OCI-LY1 (cell line): Measurements from ENCODE around the gene DNAJC11.
"Not testable (repeated sequence)": the region's sequence is repeated elsewhere in the genome, so short reads cannot be mapped to it uniquely, and the experiment has no call there.

ENCODE experiments used
- H2AFZ ChIP-seq: fragments of 200-600 bp; sonication (generic), shearing (Covaris generic); 2 replicates; pipeline ENCODE4 v1.6.0; 2014; ENCODE audit warnings: antibody characterized with exemption, mild to moderate bottlenecking, low read length
- H3F3A ChIP-seq: fragments of 200-600 bp; sonication (generic), shearing (Covaris generic); 2 replicates; pipeline ENCODE4 v1.6.0; 2014; ENCODE audit warnings: mild to moderate bottlenecking, antibody characterized with exemption, low read length, moderate library complexity; ENCODE audit not compliant: insufficient read depth
- H3K27ac ChIP-seq: fragments of 200-600 bp; sonication (generic); 2 replicates; pipeline ENCODE4 v1.5.1; 2014; ENCODE audit warnings: low read length, mixed run types, mild to moderate bottlenecking, low read depth; ENCODE audit not compliant: poor library complexity, severe bottlenecking
- H3K27me3 ChIP-seq: fragments of 200-600 bp; sonication (generic); 2 replicates; pipeline ENCODE4 v1.6.0; 2014; ENCODE audit warnings: antibody characterized with exemption, mild to moderate bottlenecking, low read length, moderate library complexity; ENCODE audit not compliant: insufficient read depth
- H3K36me3 ChIP-seq: fragments of 200-600 bp; sonication (generic); 2 replicates; pipeline ENCODE4 v1.6.1; 2014; ENCODE audit warnings: mild to moderate bottlenecking, antibody characterized with exemption, low read length, moderate library complexity, mixed read lengths; ENCODE audit not compliant: insufficient read depth
- H3K4me1 ChIP-seq: fragments of 200-600 bp; sonication (generic); 2 replicates; pipeline ENCODE4 v1.5.1; 2014; ENCODE audit warnings: mild to moderate bottlenecking, low read length, moderate library complexity; ENCODE audit not compliant: insufficient read depth, severe bottlenecking
- H3K4me2 ChIP-seq: fragments of 200-600 bp; sonication (generic), shearing (Covaris generic); 2 replicates; pipeline ENCODE4 v1.6.1; 2014; ENCODE audit warnings: low read length
- H3K4me3 ChIP-seq: fragments of 200-600 bp; sonication (generic); 2 replicates; pipeline ENCODE4 v1.5.1; 2014; ENCODE audit warnings: low read length, low read depth, mild to moderate bottlenecking, mixed read lengths; ENCODE audit not compliant: poor library complexity, severe bottlenecking
- H3K79me2 ChIP-seq: fragments of 200-600 bp; shearing (Covaris generic); 2 replicates; pipeline ENCODE4 v1.6.1; 2016; ENCODE audit warnings: mixed run types, low read length, mixed read lengths; ENCODE audit not compliant: insufficient read depth
- H3K9ac ChIP-seq: fragments of 200-600 bp; sonication (generic), shearing (Covaris generic); 2 replicates; pipeline ENCODE4 v1.6.1; 2014; ENCODE audit warnings: mild to moderate bottlenecking, low read length, mixed read lengths
- H3K9me2 ChIP-seq: fragments of 200-600 bp; sonication (generic), shearing (Covaris generic); 2 replicates; pipeline ENCODE4 v1.6.1; 2014; ENCODE audit warnings: low read depth, mild to moderate bottlenecking, low read length, mixed read lengths
- H3K9me3 ChIP-seq: fragments of 200-600 bp; shearing (Covaris generic); 2 replicates; pipeline ENCODE4 v1.6.1; 2014; ENCODE audit warnings: low read length, mixed read lengths
- H4K20me1 ChIP-seq: fragments of 200-600 bp; sonication (generic), shearing (Covaris generic); 2 replicates; pipeline ENCODE4 v1.6.0; 2016; ENCODE audit warnings: mild to moderate bottlenecking, low read length; ENCODE audit not compliant: insufficient read depth
- EZH2 ChIP-seq: fragments of 200-600 bp; sonication (generic), shearing (Covaris generic); IDR thresholded peaks from 2 replicates; pipeline ENCODE4 v1.8.0; 2017; ENCODE audit warnings: borderline replicate concordance, mixed run types, mild to moderate bottlenecking, antibody characterized with exemption, low read length, moderate library complexity, mixed read lengths
- TF ChIP-seq, protein P1 (sequence below): fragments of 200-600 bp; sonication (generic), shearing (Covaris generic); IDR thresholded peaks from 2 replicates; pipeline ENCODE4 v1.5.1; 2017; ENCODE audit warnings: mild to moderate bottlenecking, antibody characterized with exemption, low read length, moderate library complexity, mixed read lengths

DNAJC11 gene

DNA sequence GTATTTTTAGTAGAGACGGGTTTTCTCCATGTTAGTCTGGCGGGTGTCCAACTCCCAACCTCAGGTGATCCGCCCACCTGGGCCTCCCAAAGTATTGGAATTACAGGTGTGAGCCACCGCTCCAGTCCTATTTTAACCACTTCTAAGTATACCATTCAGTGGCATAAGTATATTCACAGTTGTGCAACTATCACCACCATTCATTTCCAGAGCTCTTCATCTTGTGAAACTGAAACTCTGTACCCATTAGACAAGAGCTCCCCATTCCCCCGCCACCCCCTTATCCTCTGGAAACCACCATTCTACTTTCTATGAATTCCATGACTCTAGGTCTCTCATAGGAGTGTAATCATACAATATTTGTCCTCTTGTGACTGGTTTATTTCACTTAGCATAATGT, 43.5 kb upstream of the DNAJC11 start:
- Histone ChIP-seq H3F3A (no peaks in the 10 kb centered on the region), H3K9ac (no peak overlapping the region), H3K27ac (no peak overlapping the region), H3K4me3 (no peak overlapping the region), H3K79me2 (no peaks in the 10 kb centered on the region), H4K20me1 (no peaks in the 10 kb centered on the region), H3K4me1 (peaks cover 12% of the 10 kb centered on the region), H2AFZ (no peak overlapping the region), H3K9me2 (no peaks in the 10 kb centered on the region), H3K4me2 (no peak overlapping the region), H3K27me3 (no peaks in the 10 kb centered on the region; the same call in 1 of the 2 replicates), H3K9me3 (no peaks in the 10 kb centered on the region; the same call in 1 of the 2 replicates), H3K36me3 (no peaks in the 10 kb centered on the region; the same call in 1 of the 2 replicates)
- TF ChIP-seq EZH2: no peak
- TF ChIP-seq, protein P1, sequence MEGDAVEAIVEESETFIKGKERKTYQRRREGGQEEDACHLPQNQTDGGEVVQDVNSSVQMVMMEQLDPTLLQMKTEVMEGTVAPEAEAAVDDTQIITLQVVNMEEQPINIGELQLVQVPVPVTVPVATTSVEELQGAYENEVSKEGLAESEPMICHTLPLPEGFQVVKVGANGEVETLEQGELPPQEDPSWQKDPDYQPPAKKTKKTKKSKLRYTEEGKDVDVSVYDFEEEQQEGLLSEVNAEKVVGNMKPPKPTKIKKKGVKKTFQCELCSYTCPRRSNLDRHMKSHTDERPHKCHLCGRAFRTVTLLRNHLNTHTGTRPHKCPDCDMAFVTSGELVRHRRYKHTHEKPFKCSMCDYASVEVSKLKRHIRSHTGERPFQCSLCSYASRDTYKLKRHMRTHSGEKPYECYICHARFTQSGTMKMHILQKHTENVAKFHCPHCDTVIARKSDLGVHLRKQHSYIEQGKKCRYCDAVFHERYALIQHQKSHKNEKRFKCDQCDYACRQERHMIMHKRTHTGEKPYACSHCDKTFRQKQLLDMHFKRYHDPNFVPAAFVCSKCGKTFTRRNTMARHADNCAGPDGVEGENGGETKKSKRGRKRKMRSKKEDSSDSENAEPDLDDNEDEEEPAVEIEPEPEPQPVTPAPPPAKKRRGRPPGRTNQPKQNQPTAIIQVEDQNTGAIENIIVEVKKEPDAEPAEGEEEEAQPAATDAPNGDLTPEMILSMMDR: no peak

DNA sequence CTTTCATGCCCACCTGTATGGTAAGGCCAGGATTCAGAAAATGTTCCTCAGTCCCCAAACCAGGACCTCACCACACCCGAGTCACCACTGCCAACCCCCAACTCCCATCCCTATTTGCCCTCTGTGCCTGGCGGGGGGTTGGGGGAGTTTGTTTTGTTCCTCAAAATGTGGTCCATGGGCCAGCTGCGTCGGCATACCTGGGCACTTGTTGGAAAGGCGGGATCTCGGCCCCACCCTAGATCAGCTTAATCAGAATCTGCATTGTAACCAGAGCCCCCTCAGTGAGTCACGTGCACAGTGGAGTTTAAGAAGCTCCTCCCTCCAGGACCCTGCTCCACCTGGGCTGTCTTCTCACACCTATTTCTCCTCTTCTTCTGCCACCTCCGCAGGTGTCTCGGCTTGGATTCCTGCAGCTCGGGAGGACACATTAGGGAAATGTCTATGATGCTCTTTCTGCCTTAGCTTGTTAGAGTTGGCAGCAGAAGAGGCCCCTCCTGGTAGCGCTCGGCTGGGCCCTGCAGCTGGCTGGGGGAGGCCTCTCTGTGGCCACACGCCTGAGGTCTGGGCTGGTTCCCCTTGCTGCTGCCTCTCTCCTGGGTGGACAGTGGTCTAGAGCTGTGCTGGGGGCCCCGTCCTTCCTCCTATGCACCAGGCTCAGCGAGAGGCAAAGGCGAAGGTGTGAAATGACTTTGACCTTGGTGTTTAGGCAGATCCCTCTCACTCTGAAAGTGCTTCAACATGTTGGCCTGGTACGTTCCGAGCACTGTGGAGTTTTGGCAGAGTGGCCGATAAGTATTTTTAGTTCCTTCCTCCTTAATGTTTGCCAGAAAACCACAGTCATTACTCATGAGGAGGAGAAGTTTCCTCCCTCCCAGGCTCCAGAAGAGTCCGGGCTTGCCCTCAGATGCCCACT, 41.8 kb upstream of the DNAJC11 start:
- H4K20me1 ChIP-seq: no peaks in the 10 kb centered on the region
- no peaks in the 10 kb centered on the region for H3K9me2 ChIP-seq
- peak overlapping the region; percentile 40; the same call in 1 of the 2 replicates for H2AFZ ChIP-seq
- H3K4me3 ChIP-seq: no peak overlapping the region
- H3K4me1 ChIP-seq: peaks cover 12% of the 10 kb centered on the region
- no peaks in the 10 kb centered on the region for H3K9me3 ChIP-seq
- no peak overlapping the region for H3K27ac ChIP-seq
- H3K4me2 ChIP-seq: peak overlapping the region; percentile 29; the same call in 1 of the 2 replicates
- TF ChIP-seq, protein P1: no peak
- TF ChIP-seq EZH2: no peak
- no peak overlapping the region for H3K9ac ChIP-seq
- H3F3A ChIP-seq: no peaks in the 10 kb centered on the region
- H3K79me2 ChIP-seq: no peaks in the 10 kb centered on the region
- H3K36me3 ChIP-seq: no peaks in the 10 kb centered on the region
- no peaks in the 10 kb centered on the region; the same call in 1 of the 2 replicates for H3K27me3 ChIP-seq

- not testable (repeated sequence) for H2AFZ ChIP-seq, H4K20me1 ChIP-seq, H3K27ac ChIP-seq
Observed at GRCh38 chr1:6742676-6743188, 41.1 kb upstream of the DNAJC11 start.

More at GRCh38 chr1:6742676-6743188, 41.1 kb upstream of the DNAJC11 start:
- H3K4me2 ChIP-seq, H3K9me3 ChIP-seq, H3K4me3 ChIP-seq, H3K79me2 ChIP-seq, H3K27me3 ChIP-seq, H3K9ac ChIP-seq, H3K36me3 ChIP-seq, H3K9me2 ChIP-seq, H3F3A ChIP-seq: not testable (repeated sequence)
- peaks cover 12% of the 10 kb centered on the region for H3K4me1 ChIP-seq
